ENCODE data around the gene MIB1.

The MIB1 gene

GRCh38 chr18:21740538-21741311, at the start of gene MIB1:
Gene MIB1 (plus strand): TSS chr18:21740792. CDS start chr18:21741584, 792 bp downstream.
- Histone ChIP-seq H3K27ac (ENCODE audit: extremely low read depth, low read depth, low read length) (peak within 1 kb of the TSS; percentile 96), H3K4me1 (ENCODE audit: control insufficient read depth, insufficient read depth, low read length) (0 out of 2 replicates have a peak, but pooled peaks cover 3% of the 10 kb centered on the region), H3K4me3 (ENCODE audit: low read depth, low read length) (peak within 1 kb of the TSS; percentile 96), H3K9me3 (ENCODE audit: control insufficient read depth, insufficient read depth, low read depth, low read length) (no peaks in the 10 kb centered on the region), H3K36me3 (ENCODE audit: control insufficient read depth in 2 of 2, insufficient read depth in 1 of 2, low read length in 2 of 2) (no peaks in the 10 kb centered on the region)
- ChIA-PET POLR2A (interaction anchor here (0.5 to 4.5 kb wide), 24 partner anchors 9 to 447 kb away, joined by 3 to 38 read pairs (median 5); partner anchors contain the start of genes ABHD3, ESCO1 and SNRPD1), CTCF (interaction anchor here (1.0 to 1.1 kb wide), 3 partner anchors 79 to 251 kb away, joined by 3 read pairs; partner anchors contain the start of gene ESCO1)
- TF ChIP-seq ZNF701 (tag by site-specific recombination; IDR thresholded peaks at IDR 0.05) (no peak), FEZF1 (tag by site-specific recombination; IDR thresholded peaks at IDR 0.05) (no peak), KLF7 (tag by site-specific recombination; IDR thresholded peaks at IDR 0.05; ENCODE audit: borderline replicate concordance) (peak; percentile 87; the same call in 1 of the 2 replicates), ZNF274 (IDR thresholded peaks at IDR 0.05; ENCODE audit: low read length) (no peak), ZNF274 (tag by site-specific recombination; IDR thresholded peaks at IDR 0.05; ENCODE audit: borderline replicate concordance) (no peak), ZBTB48 (tag by site-specific recombination; IDR thresholded peaks at IDR 0.05) (peak; percentile 98), ZNF423 (tag by site-specific recombination; IDR thresholded peaks at IDR 0.05) (no peak), ZNF366 (tag by site-specific recombination; conservative IDR thresholded peaks at IDR 0.05) (peak; percentile 94), PRDM1 (tag by site-specific recombination; IDR thresholded peaks at IDR 0.05) (peak; percentile 73), ZNF398 (tag by site-specific recombination; IDR thresholded peaks at IDR 0.05) (peak; percentile 87), IKZF3 (tag by site-specific recombination; IDR thresholded peaks at IDR 0.05) (peak; percentile 93), KLF10 (tag by site-specific recombination; IDR thresholded peaks at IDR 0.05) (0 out of 2 replicates have a peak, but pooled peaks have one; percentile 43), ZBTB26 (tag by site-specific recombination; optimal IDR thresholded peaks at IDR 0.05) (peak; percentile 51), ZNF394 (tag by site-specific recombination; IDR thresholded peaks at IDR 0.05; ENCODE audit: borderline replicate concordance) (0 out of 2 replicates have a peak, but pooled peaks have one; percentile 26), ZNF692 (tag by site-specific recombination; IDR thresholded peaks at IDR 0.05) (peak; percentile 61), SP3 (tag by site-specific recombination; IDR thresholded peaks at IDR 0.05) (peak; percentile 96), ZNF169 (tag by site-specific recombination; IDR thresholded peaks at IDR 0.05) (no peak), ZNF654 (tag by site-specific recombination; IDR thresholded peaks at IDR 0.05; ENCODE audit: low read depth) (no peak), ZNF777 (tag by site-specific recombination; IDR thresholded peaks at IDR 0.05; ENCODE audit: borderline replicate concordance) (no peak), REPIN1 (tag by site-specific recombination; IDR thresholded peaks at IDR 0.05; ENCODE audit: low read depth) (0 out of 2 replicates have a peak, but pooled peaks have one; percentile 43), ZBTB21 (tag by site-specific recombination; IDR thresholded peaks at IDR 0.05) (no peak), MYNN (tag by site-specific recombination; IDR thresholded peaks at IDR 0.05; ENCODE audit: borderline replicate concordance) (no peak), ZNF214 (tag by site-specific recombination; IDR thresholded peaks at IDR 0.05; ENCODE audit: borderline replicate concordance) (no peak), GLI2 (tag by site-specific recombination; IDR thresholded peaks at IDR 0.05; ENCODE audit: borderline replicate concordance, low read depth) (no peak), ZNF660 (tag by site-specific recombination; IDR thresholded peaks at IDR 0.05) (0 out of 2 replicates have a peak, but pooled peaks have one; percentile 42), ZNF311 (tag by site-specific recombination; IDR thresholded peaks at IDR 0.05; ENCODE audit: borderline replicate concordance) (no peak), ZBTB20 (tag by site-specific recombination; IDR thresholded peaks at IDR 0.05) (peak; percentile 56; the same call in 1 of the 2 replicates), ZBTB17 (tag by site-specific recombination; IDR thresholded peaks at IDR 0.05) (peak; percentile 33; the same call in 1 of the 2 replicates), ZBTB10 (tag by site-specific recombination; IDR thresholded peaks at IDR 0.05) (no peak), ZBTB8A (tag by site-specific recombination; IDR thresholded peaks at IDR 0.05) (peak; percentile 72), ZNF114 (tag by site-specific recombination; IDR thresholded peaks at IDR 0.05) (no peak)

Data from HEK293 (cell line).